ENCODE data around the gene CHST9.
"Not testable (repeated sequence)": the region's sequence is repeated elsewhere in the genome, so short reads cannot be mapped to it uniquely, and the experiment has no call there.

CHST9 gene

DNA sequence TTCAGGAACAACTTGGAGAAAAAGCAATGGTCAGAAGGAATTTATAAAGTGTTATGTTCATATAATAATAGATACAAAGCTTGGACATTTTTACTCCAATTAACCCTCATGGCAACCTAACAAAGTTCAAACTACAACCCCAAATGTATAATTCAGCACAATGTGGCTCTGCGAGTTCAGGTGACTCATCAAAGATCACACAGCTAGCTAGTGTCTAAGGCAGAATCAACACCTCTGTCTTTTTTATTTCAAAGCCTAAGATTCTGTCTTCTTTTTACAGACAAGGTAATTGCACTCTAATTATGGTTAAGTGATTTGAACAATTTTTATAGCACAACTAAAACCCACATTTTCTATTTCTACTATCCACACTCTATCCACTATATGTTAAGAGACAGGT, 90.5 kb downstream of the CHST9 start:
- DNase-seq (ENCODE audit: low read depth in 2 of 2): no peak

GRCh38 chr18:27093290-27093689, 91.8 kb downstream of the CHST9 start:
- DNase-seq (ENCODE audit: low read depth in 2 of 2): not testable (repeated sequence)

DNA sequence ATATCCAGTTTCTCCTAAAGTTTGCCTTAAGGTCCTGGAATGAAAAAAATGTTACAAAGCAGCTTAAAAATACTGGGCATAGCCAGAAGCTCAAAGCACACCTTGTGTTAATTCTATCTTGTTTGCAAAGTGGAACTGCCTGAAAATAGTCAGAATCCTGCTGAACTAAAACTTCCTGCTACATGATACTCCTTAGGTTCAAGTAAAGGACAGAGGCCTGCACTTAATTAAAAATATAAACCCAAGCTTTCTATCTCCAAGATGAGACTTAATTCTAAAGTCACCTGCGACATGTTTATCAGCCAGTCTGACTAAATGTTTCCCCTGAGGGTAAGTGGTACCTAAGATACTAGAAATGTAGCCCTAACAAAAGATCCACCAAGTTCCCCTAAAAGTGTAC, 103.4 kb downstream of the CHST9 start:
- no peak for DNase-seq (ENCODE audit: low read depth in 2 of 2)

GRCh38 chr18:27075828-27076227, 109.3 kb downstream of the CHST9 start:
- no peak for DNase-seq (ENCODE audit: low read depth in 2 of 2)

- DNase-seq (ENCODE audit: low read depth in 2 of 2): no peak
Observed at GRCh38 chr18:27073404-27073830, 111.7 kb downstream of the CHST9 start.

- DNase-seq (ENCODE audit: low read depth in 2 of 2): no peak
Observed at GRCh38 chr18:27064673-27065072, 120.4 kb downstream of the CHST9 start.

- DNase-seq (ENCODE audit: low read depth in 2 of 2): no peak
Observed at GRCh38 chr18:27062802-27063201, 122.3 kb downstream of the CHST9 start.

DNA sequence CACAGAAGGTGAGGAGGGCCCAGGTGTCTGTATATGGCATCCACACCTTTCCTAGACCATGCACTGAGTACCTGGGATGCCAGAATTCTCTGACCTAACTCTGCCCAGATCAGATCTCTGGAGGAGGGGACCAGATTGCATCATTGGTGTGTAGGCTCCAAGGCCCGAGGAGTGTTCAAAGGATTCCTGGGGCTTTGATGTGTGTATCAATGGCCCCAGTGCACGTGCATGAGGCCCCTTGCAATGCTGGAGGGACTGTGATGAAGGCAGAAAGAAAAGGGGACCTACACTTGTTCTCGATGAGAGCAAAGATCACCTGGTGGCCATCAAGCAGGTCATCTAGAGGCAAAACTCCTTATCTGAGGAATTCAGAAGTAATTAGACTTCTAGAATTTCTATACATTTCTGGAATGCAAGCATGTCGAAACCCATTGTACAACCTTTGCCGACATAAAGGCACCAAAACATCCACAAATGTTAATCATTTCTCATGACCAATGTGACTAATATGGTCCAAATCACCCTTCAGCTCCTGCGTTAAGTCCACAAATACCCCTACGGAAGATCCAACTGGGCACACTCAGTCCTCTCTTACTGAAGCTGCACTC, 123.5 kb downstream of the CHST9 start:
- no peak for DNase-seq (ENCODE audit: low read depth in 2 of 2)

GRCh38 chr18:27057519-27058234, 127.4 kb downstream of the CHST9 start:
- no peak for DNase-seq (ENCODE audit: low read depth in 2 of 2)

- DNase-seq (ENCODE audit: low read depth in 2 of 2): no peak
Observed at GRCh38 chr18:27054926-27055325, 130.2 kb downstream of the CHST9 start.

GRCh38 chr18:27049969-27050368, 135.1 kb downstream of the CHST9 start:
- no peak for DNase-seq (ENCODE audit: low read depth in 2 of 2)

DNA sequence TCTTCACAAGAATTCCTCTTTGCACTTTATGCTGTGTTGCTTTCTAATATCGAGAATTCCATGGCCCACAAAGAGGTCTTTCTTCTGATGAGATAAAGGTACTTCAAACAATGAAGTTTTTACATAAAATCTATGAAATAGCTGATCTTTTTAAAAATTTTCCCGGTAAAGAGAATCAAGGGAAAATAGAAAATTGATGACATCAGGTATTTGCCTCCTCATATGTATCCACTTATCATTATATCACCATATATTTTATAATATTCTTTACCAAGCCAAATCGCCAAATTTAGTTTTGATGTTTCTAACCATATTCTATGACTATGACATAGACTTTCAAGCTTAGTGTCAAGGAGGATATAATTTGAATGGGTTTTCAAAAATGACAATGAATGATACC, 139.8 kb downstream of the CHST9 start:
- DNase-seq (ENCODE audit: low read depth in 2 of 2): no peak

DNA sequence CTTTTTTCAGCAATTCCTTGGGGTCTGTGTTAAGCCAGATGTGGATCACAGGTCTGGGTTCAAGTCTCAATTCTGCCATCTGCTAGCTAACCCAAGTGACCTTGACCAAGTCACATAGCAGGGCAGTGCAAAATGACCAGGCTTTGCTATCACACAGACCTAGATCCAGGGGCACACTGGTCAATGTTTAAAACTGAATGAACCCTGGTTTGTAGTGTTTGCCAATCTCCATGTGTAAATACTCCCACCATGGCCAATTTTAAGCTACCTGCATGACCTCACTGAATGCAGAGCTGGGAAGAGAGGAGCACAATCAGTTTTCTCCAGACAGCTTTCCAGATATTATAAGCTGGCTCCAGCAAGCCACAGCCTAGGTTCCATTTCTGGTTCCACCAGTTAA, 142.9 kb downstream of the CHST9 start:
- no peak for DNase-seq (ENCODE audit: low read depth in 2 of 2)

DNA sequence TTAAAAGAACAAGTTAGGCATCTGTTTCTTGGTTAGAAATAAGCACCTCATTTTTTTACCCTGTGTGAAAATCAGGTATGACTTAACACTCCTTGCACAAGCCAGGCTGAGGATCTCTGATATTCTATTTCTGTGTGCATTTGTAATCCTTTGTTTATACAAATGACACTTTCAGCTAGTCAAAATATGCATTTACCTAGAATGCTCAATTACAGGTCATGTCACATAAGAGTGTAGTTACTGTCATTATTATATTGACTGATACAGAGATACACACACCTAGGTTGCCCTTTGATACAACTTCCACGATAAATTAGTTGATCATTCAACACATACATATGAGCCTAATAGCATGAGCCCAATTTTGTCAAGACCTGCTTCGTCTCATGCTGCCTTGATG, 144.3 kb downstream of the CHST9 start:
- no peak for DNase-seq (ENCODE audit: low read depth in 2 of 2)

- DNase-seq (ENCODE audit: low read depth in 2 of 2): no peak
Observed at GRCh38 chr18:27033722-27034121, 151.4 kb downstream of the CHST9 start.

DNA sequence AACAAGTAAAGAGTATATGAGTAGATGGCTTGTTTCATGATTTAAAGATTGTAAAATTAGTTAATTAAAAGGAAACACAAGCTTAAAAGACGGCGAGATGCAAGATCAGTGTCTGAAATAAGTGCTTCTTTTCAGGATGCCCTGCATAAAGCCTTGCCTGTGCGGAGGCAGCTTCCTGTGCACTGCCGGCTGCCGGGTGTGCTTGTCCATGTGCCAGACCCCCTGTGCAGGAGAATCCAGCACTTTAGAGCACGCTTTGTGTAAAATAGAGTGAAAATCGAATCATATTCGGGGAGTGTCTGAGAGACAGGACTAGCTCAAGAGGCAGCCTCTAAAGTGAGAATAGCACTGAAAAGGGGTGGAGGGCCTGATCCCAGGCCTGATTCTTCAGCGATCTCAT, 154.7 kb downstream of the CHST9 start:
- no peak for DNase-seq (ENCODE audit: low read depth in 2 of 2)

GRCh38 chr18:27022477-27022876, 162.6 kb downstream of the CHST9 start:
- DNase-seq (ENCODE audit: low read depth in 2 of 2): no peak

DNA sequence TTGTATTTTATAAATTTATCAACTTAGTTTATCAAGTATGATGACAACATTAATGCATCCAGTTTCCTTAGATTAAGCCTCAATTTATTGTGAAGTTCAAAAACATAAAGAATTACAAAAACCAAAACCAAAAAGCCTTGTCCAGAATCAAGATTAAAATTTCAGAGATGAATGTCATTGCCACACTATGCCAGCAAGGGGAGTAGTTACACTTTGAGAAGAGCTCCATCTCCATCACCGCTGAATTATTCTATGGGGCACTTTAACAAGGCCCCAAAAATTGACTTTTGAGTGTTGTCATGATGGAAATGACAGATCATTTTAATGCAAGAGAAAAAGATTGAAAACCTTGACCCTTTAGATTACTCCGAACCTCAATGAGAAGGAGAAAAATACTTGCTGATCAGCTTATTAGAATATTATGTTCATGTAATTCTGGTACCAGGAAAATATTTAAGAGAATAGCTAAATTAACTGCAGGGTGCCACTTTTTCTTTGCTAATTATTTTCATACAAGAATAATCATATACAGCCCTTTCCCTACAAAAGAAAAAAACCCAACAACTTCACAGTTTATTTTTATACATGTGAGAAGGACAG, 167.1 kb downstream of the CHST9 start:
- DNase-seq (ENCODE audit: low read depth in 2 of 2): no peak

- no peak for DNase-seq (ENCODE audit: low read depth in 2 of 2)
Observed at GRCh38 chr18:27014841-27015240, 170.3 kb downstream of the CHST9 start.

DNA sequence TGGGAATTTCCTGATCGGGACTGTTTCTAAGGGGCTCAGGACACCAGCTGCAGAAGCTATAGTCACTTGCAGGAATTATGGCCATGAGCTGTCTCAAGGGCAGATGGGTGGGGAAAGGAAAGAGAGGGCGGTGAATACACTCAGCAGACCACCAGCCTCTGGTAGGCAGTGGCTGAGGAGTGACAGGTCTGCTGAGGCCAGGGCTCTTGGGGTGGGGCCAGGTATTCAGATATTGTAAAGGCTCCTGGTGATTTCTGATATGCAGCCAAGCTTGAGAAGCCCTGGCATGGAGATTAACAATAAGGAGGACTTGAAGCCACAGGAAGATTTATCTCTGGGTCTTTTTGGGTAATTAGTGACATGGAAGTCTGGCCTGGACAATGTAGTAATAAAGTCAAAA, 174.3 kb downstream of the CHST9 start:
- no peak for DNase-seq (ENCODE audit: low read depth in 2 of 2)

DNA sequence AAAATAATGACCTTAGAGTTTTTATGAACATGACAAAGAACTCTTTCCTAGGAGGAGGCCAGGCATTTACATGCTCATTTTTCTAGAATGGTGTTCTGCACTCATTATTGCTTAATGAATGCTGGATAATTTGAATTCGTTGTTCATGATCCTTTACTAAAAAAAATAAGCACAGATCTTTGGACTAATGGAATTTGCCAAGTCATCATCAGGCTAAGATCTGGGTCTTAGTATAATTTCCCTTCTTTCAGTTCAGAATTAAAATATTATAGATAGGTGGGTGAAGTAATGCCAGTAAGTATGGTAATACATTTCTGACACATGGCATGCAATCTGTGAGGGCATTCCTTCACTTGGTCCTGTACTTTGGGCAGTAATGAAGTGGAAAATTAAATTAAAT, 175.8 kb downstream of the CHST9 start:
- DNase-seq (ENCODE audit: low read depth in 2 of 2): no peak

DNA sequence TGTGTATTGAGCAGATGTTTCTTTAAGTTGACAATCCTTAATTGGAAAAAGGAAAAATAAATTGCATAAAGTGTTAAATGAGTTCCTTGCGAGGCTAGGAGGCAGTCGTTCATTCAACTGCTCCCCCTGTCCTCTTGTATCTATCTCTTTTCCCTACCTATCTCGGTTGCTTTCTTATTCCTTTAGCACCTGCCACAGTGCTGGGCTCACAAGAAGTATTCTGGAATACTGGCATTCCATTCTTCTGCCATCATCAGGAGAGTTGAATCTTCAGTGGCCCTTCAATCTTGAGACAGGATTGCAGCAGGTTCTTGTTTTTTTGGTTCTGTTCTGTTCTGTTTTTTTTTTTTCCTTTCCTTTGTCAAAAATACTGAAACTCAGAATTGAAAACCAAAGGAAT, 176.5 kb downstream of the CHST9 start:
- DNase-seq (ENCODE audit: low read depth in 2 of 2): no peak

- no peak for DNase-seq (ENCODE audit: low read depth in 2 of 2)
Observed at GRCh38 chr18:27007880-27008279, 177.2 kb downstream of the CHST9 start.

Measured in stimulated activated CD8-positive, alpha-beta memory T cell treated with anti-CD3 and anti-CD28 coated beads, Interleukin-15, amount 100 ng/mL, for 48 hours (primary cell).